DMS79 (cell line): ENCODE data around the gene PTGFRN.
A peak's percentile ranks its signal among the peaks of the same experiment; 100 is the strongest.
"Not testable (repeated sequence)": the region's sequence is repeated elsewhere in the genome, so short reads cannot be mapped to it uniquely, and the experiment has no call there.

Source experiments
- DNase-seq: peaks from one replicate; lab custom pipeline; 2025; lab: John Stamatoyannopoulos, UW

Gene PTGFRN

DNA sequence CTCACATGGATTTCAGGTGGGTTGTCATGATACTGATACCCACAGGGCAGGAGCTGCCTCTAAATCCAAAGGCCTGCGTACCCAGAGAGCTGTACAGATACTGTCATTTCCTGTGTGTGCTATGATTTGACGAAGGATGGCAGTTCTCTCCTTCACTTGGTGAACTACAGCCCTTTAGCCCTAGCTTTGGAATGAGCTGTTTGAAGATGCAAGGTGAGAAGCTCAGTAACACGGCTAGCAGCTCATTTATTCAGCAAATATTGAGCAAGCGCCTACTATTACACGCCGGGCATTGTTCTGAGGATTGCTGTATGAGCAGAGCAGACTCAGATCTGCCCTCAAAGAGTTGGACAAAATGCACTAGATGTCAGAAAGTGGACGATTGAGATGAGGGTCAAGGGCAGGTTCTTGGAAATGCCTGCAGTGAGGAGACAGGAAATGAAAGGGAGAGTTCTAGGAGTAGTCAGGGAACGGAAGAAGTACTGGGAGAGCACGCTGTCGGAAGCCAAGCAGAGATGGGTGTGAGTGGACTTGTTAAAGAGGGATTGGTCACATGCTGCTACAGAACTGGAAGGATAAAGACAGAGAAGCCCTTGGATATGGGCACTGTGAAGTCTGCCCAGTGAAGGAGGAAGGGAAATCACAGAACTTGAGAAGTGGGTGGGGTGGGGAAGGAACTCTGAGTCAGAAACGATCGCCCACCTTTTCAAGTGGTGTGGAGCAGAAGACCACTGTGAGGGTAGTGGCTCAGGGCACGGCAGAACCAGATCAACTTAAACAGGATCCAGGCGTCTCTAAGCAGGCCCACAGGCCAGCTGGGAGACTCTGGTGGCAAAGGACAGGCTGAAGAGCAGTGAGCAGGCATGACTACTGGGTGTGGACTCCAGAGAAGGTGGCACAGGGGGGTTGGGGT is 7.1 kb downstream of the PTGFRN start:
- DNase-seq = no peak

DNA sequence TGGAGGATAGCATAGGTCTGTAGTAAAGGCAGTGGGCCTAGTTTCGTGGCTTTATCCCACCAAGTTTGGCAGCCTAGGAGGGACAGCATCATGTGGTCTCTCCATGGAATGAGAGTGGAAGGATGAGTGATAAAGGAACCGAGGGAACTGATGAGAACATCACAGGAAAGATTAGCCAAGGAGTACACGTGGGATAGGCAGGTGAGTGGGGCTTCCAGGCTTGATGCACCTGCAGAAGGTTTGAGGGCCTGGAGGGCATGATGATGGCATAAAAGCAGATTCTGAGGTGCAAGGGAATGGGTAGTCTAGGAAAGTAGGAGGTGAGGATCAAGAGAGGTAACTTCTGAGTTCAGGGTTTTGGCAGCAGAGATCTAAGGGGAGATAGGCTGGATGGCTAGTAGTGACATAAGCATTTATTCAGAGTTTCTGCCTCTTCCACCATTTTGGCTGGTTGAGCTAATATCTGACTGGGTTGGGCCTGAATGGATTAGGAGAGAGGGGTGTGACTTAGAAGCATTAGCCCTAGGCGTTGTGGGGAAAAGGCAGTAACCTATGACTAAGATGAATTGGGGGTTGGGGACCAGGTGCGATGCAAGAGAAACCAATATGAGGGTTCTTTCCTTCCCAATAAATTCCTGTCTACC is 9.1 kb downstream of the PTGFRN start:
- no peak for DNase-seq

DNA sequence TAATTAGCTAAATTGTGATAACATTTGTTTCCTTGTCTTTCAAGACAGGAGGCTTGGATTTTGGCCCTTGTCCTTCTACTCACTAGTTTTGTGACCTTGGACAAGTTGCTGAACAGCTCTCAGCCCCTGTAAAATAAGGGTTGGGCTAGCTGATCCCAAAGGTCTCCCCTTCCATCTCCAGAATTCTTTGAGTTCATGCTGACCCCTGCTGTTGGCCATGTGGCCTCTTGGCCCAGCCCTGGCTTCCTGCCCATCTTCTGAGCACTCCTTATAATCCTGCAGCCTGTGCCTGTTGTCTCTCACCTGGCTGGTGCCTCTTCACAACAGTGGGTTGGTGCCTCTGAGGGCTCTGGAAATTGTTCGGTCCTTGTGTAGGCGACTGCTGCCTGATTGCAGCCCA is 10.1 kb downstream of the PTGFRN start:
- no peak for DNase-seq

DNA sequence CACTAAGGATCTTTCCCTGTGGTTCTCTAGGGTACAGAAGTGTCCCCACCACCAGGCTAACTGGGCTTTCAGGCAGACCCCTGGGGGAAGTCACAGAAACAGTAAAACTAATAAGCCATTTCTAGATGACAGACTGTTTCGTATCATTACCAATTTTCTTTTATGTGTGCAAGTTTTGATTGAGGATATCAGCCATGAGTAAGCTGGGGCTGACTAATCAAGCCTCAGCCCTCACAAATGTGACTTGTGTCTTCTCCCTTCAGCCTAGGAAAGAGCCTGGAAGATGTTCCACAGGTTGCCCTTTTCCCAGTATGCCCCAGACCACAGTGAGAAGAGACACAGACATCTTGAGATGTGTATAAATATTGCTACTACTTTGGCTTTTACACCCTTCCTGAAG is 10.5 kb downstream of the PTGFRN start:
- DNase-seq = no peak

DNA sequence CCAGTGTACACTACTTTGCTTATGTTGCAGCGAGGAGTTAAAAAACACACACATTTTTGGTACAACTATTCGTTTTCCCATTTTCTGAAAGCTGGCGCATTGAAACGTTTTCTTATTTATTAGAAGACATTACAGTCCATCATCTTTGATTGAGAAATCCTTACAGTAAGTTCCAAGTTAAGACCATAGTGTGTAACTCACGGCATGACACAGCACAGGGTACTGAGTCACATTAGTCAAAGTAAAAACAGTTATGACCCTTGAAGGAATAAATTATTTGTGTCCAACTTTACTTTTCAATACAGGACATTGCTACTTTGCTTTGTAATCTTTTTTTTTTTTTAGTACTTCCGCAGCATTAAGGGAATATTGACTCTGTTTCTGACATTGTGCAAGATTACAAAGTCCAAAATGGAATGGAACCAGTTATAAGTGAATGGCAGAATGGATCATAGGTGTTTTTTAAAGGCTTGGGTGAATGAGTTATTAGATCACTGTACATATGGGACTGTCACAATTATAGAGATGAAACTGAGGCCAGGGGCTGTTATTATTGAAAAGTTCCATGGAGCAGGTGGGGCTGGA is 11.7 kb downstream of the PTGFRN start:
- no peak for DNase-seq

DNA sequence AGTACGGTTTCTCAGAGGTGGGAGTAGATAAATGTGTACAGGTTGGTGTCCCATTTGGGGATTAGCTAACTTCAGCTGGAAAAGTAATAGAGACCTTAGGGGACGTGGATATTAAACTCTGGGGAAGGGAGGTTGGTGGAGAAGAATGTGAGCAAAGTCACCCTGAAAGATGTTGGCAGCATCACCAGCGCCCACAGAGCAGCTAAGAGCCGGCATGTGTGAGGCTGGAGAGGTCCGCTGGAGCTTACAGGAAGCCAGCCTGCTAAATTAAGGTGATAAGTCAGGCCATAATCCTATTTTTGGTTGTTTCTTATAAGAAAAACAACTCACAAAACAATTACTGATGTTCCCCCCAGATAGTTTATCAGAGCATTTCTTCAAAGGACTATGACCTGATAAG is 12.2 kb downstream of the PTGFRN start:
- no peak for DNase-seq

DNA sequence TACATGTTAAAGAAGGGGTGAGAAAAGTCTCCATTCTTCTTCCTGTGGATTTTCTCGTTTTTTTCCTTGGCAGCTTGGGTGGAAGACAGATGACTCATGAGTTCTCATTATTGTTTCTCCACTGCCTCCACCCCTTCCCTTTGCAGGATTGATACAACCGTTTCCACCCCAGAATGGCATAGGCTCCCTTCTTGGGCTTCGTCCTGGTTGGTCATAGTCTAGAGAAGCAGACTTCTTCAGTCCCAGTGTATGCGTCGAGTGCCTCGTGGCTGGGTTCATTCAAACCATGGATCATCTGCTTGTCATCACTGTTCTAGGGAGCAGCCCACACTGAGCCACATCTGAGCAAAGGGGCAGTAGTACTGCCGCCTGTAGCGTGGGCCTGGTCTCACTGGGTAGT is 13.7 kb downstream of the PTGFRN start:
- DNase-seq = no peak

DNA sequence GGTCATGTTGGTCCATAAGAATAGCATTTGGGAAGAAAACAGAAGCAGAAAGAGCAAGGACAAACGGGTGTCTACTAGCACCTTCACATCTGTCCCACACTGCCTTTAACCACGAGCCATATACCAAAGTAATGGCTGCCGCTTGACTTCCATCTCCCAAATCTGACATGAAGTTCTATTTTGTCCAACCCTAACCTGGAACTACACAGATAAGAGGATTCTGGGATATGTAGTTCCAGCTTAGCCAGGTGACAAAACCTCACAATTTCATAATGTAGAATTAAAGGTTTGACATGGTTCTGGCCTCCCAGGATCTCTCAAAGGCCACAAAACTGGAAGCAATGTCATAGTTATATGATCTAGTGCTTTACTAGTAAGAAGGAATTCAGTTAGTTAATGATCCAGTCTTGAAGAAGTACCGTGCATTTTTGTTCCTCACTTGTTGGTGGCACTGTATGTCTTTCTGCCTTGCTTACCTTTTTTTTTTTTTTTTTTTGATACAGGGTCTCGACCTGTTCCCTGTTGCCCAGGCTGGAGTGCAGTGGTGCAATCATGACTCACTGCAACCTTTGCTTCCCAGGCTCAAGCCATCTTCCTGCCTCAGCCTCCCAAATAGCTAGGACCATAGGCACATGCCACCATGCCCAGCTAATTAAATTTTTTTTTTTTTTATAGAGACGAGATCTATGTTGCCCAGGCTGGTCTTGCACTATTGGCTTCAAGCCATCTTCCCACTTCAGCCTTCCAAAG is 17.5 kb downstream of the PTGFRN start:
- peak; percentile 20 for DNase-seq

DNA sequence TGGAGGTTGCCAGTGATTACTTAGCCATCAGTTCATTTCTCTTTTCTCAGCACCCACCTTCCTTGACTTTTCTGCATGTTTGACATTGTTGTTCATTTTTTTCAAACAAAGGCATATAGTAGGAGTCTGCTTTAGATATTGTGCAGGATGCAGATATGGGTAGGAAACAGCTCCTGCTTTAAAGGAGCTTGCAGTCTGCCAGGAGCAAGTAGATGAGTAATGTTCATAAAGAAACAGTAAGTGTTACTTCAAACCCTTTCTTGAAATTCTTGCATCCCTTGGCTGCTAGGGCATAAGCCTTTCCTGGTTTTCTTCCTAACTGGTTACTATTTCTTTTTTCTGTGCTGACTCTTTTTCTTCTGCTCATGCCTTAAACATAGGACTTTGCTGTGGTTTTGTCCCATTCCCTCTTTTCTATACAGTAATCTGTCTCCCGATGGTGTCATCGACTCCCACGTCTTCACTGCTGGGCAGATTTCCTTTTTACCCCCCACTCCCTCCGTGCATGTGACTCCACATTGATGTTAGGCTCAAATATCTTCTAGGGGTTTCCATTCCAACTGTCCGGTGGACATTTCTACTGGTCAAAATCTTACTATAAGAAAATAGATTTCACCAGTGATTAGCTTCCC is 20.4 kb downstream of the PTGFRN start:
- DNase-seq = no peak

DNA sequence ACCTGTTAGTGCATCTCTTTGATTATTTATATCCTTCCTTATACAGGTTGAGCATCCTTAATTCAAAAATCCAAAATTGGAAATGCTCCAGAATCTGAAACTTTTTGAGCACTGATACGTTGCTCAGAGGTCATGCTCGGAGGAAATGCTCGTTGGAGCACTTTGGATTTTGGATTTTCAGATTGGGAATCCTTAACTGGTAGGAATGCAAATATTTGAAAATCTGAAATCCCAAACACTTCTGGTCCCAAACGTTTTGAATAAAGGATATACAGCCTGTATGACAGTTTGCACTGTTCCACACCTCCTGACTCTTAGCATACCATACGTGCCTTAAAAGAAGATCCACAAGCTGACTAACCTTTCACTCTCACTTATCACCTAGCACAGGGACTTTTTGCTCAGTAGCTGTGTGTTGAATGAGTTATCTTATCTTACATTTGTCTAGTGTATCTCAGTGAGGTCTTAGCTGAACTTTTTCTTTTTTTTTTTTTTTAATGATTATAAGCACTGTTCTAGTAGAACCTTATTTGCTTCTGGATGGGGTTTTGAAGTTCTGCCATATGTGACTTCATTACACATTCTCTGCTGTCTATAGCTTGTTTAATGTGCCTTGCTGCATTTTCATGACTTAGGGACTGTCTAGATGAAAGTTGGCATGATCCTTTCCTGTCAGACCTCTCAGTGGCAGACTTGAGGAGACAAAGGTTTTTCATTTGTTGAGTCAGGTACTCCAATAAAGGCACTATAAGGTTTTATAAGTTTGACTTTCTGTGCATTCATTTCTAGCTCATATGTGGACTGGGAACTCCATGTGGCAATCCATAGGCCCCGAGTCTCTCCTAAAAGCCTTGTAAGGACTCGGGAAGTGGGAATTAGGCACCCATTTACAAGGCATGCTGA is 21.6 kb downstream of the PTGFRN start:
- DNase-seq = no peak

DNA sequence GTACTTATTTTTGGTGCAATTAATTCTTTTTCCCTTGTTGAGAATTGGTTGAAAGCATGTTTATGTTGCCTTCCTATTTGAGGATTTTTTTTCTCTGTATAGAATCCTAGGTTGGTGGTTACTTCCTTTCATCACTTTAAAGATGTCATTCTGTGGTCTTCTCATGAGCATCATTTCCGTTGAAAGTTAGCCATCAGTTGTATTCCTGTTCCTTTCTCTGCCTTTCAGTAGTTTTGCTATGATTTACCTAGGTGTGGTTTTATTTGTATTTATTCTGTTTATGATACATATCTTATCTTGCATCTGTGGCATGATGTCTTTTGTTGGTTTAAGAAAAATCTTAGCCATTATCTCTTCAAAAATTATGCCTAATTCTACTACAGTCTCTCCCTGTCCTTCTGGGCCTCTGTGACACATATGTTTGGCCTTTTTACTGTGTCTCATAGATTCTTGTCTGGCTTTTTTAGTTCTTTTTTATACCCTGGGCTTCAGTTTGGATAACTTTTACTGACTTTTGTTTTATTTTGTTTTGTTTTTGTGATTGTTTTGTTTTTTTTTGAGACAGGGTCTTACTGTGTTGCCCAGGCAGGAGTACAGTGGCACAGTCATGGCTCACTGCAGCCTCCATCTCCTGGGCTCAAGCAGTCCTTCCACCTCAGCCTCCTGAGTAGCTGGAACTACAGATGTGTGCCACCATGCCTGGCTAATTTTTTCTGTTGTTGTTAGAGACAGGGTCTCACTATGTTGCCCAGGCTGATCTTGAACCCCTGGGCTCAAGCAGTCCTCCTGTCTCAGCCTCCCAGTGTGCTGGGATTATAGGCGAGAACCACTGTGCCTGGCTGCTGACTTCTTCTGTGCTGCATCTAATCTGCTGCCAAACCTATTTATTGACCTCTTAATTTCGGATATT is 24.1 kb downstream of the PTGFRN start:
- DNase-seq = no peak

DNA sequence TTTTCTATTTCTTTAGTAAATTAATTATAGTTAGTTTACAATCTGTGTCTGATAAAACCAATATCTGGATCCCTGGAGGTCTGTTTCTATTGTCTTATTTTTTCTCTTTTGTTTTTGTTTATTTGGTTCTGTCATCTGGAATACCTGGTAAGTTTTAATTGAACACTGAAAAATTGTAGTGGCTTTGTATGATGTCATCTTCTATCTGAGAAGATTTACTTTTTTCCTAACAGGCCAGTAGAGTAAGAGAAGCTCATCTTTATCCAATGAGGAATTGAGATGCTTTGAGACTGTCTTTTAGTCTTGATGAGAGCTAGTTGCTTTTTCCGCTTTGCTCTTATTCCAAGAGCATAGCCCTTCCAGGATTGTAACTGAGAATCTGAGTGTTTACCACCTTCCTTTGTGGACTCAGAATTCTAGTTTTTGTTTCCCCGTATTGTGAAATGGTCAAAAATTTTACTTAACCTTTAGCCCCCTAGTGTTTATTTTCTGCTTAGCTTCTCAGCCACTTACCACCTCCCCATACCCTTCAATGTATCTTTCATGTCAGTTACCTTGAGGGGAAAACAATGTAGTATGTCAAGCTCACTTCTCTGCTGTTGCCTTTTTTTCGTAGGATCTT is 25.0 kb downstream of the PTGFRN start:
- no peak for DNase-seq

DNA sequence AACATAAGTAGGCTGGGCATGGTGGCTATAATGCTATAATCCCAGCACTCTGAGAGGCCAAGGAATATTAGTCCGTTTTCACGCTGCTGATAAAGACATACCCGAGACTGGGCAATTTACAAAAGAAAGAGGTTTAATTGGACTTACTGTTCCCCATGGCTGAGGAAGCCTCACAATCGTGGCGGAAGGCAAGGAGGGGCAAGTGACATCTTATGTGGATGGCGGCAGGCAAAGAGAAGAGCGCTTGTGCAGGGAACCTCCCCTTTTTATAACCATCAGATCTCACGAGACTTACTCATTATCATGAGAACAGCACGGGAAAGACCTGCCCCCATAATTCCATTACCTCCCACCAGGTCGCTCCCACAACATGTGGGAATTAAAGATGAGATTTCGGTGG is 28.5 kb downstream of the PTGFRN start:
- no peak for DNase-seq

DNA sequence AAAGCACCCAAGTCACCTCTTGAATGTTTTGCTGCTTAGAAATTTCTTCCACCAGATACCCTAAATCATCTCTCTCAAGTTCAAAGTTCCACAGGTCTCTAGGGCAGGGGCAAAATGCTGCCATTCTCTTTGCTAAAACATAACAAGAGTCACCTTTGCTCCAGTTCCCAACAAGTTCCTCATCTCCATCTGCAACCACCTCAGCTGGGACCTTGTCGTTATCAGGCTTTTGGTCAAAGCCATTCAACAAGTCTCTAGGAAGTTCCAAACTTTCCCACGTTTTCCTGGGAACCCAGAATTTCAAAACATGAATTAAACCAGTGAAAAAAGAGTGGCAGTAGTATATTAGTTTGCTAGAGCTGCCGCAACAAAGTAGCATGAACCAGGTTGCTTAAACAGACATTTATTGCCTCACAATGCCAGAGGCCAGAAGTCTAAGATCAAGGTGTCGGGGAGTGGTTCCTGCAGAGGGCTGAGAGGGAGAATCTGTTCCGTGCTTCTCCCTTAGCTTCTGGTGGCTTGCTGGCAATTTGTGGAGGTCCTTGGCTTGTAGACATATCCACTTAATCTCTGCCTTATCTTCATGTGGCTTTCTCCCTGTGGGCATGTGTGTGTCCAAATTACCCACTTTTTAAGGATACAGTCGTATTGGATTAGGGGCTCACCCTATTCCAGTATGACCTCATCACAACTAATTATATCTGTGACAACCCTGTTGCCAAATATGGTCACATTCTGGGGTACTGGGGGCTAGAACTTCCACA is 30.2 kb downstream of the PTGFRN start:
- not testable (repeated sequence) for DNase-seq

DNA sequence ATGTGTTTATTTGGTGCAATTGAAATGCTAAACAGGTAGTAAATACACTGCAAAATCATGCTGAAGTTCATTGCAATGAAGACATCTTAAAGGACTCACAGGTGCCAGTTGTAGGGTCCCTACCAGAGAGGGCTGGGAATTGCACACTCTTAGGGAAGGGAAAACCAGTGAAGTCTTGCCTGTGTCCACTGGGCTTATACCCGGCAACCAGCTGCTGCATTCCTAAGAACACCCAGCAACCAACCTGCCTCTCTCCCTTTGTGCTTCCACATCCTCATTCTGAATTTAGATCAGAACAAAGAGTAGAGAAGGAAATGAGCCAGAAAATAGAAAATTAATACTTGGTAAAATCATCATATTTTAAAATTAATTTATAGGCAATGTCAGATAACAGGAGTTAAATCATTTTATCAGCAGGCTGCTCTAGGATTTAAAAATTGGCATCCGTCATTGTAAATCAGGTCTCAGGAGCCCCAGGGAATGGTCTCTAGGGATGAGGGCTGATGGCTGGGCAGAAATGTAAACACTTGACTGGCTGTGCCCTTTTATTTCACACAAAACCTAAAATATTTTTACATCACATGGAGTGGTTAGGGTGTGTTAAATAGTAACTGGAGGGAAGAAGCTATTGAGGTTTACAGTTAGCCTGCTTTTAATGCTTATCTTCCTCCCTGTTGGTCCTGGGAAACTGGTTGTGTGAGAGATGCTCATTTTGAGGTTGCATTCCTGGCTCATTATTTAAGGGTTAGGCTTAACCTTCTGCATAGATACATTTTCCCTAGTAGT is 31.3 kb downstream of the PTGFRN start:
- DNase-seq = peak; percentile 63

DNA sequence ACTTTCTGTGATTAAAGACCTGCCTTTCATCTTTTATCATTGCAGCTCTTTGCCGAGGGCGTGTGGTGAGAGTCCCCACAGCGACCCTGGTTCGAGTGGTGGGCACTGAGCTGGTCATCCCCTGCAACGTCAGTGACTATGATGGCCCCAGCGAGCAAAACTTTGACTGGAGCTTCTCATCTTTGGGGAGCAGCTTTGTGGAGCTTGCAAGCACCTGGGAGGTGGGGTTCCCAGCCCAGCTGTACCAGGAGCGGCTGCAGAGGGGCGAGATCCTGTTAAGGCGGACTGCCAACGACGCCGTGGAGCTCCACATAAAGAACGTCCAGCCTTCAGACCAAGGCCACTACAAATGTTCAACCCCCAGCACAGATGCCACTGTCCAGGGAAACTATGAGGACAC is 32.0 kb downstream of the PTGFRN start:
- DNase-seq = no peak

DNA sequence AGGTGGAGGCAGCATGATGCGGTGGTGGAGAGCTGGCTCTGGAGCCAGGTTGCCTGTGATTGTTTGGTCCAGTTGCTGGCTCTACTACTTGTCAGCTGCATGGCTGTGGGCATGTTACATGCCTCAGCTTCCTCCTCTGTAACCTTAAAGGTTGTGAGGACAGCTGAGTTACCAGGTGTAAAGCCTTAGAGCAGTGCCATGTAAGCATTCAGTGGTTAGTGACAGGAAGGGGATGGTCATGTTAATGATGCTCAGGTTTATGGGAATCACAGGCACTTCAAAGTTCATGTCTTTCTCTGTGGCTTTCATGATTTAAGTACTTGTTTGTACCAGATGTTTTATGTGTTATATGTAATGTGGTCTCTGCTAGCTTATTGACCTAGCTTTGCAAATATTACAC is 32.6 kb downstream of the PTGFRN start:
- DNase-seq = no peak

DNA sequence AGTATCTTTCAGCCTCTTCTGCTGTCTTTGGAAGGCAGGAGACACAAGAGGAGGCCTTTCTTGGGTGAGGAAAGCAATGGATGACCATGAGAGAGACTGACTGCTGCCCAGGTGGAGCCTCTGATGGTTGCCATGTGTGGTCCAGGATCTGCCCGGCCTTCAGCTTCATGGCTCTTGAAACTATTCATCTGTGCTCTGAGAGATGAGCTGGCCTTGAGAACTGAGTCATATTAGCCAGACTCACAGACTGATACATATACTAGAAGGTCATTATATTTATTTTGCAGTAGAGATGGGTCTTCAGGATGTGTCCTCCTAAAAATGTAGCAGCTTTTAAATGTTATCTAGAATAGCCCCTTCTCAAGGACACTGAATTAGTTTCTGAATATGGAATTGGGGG is 33.7 kb downstream of the PTGFRN start:
- no peak for DNase-seq
